Activated CD4-positive, alpha-beta T cell treated with anti-CD3 and anti-CD28 coated beads, Interleukin-2, amount 50 U/mL, for 1 hour (primary cell): ENCODE data around the gene SYVN1.
"Not testable (repeated sequence)": the region's sequence is repeated elsewhere in the genome, so short reads cannot be mapped to it uniquely, and the experiment has no call there.

Source experiments
- DNase-seq: peaks from one replicate; pipeline ENCODE4 v3.0.0-alpha.2; 2020

The SYVN1 gene

DNA sequence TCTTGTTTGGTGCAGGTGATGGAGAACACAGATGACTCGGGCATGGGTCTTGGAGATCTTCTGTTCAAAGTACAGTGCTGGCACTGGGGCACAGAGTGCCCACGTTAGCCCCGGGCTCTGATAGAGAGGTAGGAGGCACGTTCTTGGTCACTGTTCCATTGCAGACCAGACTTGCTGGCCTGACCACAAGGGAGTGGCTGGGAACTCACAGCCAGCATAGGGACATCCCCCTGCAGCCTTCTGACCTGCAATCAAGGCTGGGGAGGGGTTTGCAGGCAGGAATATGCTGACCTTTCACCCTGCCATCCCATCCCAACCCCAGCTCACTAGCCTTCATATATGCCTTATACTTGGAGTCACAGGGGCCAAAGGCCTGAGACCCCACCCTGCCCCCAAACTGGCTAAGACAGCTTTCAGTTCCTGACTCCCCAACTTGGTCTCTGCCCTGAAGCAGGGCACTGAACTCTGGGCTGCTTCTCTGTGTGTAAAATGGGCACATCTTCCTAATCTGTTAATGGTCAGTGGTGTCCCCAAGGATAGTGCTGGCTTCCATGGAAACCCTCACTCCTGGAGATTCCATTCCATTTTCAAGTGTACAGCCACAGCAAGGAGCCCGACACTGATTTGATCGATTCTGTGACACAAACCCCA lies 7.6 kb downstream of the SYVN1 start:
- DNase-seq = no peak

DNA sequence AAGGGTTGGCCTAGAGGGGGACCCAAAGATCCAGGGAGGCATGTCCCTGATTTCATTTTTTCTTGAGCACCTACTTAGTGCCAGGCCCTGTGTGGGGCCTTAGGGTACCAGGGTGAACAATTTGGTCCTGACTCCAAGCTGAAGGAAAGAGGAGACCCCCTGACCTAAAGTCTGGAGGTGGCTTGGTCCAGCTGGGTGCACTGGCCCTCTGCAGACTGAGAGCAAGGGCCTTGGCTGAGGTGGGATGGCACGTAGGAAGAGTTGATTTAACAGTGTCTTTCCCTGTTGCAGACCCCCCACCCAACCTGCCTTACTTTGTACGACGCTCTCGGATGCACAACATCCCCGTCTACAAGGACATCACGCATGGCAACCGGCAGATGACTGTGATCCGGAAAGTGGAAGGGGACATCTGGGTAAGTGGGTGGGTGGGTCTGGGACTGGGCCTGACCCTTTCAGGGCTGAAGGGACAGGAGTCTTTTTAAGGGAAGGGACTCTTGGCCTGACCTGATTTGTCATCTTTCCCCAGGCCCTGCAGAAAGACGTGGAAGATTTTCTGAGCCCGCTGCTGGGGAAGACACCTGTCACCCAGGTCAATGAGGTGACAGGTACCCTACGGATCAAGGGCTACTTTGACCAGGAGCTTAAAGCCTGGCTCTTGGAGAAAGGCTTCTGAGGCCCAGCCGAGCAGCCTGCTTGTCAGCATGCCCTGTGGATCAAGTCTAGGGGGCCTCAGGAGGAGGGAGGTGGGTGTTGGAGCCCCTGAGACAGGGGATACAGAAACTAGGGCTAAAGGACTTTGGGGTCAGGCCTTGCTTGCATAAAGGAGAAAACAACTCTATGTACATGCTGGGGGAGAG lies 8.9 kb downstream of the SYVN1 start:
- no peak for DNase-seq

DNA sequence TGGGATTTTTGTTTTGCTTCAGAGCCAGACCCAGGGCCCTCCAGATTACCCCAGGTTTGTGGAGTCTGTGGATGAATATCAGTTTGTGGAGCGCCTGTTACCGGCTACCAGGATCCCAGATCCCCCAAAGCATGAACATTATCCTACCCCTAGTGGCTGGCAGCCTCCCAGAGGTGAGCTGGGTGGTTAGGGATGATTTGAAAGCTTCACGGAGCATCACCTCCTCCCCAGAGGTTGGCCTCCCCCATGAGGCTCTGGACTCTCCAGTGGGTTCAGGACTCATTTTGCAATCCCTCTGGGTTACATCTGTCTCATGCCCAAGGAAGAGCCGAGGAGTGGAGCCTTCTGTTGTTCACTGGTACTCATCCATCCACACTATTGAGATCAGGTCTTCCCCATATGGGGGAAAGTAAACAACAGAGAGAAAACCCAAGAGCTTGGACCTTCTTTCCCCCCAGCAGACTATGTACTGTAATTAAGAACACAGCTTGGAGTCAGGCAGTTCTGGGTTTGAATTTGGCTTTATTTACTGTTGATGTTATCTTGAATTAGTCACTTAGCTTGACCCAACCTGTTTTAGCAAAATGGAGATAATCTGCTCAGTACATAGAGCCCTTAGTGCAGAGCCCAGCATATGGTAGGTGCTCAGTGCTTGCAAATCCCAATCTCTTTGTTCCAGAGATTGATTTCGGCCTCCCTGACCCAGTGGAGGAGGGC lies 9.7 kb downstream of the SYVN1 start:
- DNase-seq = no peak

DNA sequence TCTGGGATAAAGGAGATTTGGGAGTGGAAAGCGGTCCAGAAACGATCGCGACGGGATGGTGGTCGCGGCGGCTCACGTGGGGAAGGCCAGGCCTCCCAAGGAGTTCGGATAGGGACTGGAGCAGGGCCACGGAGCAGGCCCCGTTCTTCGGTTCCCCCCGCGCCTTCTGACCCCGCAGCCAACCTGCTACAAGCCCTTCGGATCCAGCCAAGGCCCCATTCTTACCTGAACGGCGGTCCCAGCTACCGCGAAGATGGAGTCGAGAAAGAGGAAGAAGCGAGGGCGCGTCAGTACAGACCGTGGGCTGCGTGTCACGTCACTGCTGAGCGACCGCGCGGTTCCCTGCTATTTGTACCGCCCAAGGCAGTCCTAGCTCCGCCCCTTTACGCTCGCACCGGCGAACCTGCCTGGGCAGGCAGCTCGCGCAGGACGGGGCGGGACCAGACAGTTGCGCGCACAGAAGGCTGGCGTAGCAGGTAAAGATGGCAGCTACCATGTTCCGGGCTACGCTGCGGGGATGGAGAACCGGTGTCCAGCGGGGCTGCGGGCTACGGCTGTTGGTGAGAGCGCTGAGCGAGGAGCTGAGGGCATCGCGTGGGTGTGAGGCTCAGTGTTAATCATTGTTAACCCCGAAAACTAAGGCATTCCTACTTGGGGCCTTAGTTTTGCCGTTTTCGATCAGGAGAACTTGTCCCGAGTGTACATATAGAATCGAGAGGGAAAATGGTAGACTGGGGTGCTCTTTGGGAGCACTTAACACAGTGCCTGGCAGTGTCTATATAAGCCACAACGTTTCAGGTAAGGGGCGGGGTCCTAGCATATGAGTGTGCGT lies 12.2 kb downstream of the SYVN1 start, which contains the start of the genes FAU and MRPL49:
Gene FAU, minus strand, starts transcription at position 270 of the 832 bp plus-strand sequence. CDS start 321 bp downstream, outside the sequence.
Gene MRPL49, plus strand, starts transcription at position 457 of the 832 bp plus-strand sequence. Its CDS starts 26 bp downstream, at position 483.
- peak; percentile 99 for DNase-seq

DNA sequence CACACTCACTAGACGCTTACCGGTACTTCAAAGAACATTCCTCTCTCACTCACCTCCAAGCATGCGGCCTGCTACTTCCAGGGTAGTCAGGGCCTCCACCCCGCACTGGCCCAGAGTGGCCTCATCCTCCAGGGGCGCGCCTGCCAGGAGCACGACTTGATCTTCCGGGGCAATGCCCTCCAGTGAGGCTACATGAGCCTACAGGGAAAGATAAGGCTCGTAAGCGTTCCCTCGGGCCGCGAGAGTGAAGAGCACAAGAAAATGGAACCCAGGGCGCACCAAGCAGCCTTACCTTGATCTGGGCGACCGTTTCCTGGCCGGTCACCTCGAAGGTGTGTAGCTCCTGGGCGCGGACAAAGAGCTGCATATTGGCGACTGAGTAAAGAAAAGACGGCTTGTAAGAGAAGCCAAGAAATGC lies 12.9 kb downstream of the SYVN1 start:
- DNase-seq = no peak

DNA sequence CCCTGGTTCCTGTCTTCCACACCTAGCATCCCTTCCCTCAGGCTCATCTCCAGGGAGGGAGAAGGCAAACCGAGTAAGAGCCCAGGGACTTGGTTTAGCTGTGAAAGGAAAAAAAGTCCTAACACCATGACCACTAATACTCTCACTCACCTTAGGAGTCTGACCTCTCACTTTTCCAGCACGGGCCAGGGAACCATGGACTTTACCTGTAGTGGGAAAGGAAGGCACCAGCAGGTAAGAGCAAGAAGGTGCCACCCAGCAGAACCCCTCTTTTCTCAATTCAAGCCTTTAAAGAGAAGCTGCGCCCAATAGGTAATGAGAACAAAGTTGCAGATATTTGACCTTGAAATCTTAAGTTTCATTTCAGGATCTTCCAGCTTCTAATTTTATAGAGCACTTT lies 13.5 kb downstream of the SYVN1 start:
- no peak for DNase-seq

DNA sequence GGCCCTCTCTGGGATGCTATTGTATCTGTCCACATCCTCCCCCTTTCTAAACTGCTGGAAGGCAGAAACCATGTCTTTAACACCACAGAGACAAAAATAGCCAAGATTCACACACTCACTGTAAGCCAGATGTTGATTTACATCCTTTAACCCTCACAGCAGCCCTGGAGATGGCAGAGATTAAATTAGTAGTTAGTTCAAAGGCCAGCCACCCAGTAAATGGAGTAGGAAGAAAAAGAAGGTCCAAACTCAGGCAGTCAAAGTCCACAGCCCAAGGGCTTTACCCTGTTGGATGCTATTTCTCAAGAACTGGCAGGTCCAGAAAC lies 14.7 kb downstream of the SYVN1 start:
- no peak for DNase-seq

DNA sequence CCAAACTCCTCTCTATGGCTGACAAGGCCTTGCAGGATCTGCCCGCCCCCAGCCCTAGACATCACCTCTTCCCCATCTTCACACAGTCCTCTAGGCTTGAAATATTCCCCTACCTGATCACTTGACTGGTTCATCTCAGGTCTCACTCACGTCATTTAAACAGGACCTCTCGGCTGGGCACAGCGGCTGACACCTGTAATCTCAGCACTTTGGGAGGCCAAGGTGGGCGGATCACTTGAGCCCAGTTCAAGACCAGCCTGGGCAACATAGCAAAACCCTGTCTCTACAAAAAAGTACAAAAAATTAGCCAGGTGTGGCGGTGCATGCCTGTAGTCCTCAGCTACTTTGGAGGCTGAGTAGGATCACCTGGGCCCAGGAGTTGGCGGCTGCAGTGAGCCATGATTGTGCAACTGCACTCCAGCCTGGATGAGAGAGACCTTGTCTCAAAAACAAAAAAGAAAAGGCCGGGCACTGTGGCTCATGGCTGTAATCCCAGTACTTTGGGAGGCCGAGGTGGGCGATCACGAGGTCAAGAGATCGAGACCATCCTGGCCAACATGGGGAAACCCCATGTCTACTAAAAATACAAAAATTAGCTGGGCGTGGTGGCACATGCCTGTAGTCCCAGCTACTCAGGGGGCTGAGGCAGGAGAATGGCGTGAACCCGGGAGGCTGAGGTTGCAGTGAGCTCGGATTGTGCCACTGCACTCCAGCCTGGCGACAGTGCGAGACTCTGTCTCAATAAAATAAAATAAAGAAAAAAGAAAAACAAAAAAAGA lies 15.2 kb downstream of the SYVN1 start:
- not testable (repeated sequence) for DNase-seq

DNA sequence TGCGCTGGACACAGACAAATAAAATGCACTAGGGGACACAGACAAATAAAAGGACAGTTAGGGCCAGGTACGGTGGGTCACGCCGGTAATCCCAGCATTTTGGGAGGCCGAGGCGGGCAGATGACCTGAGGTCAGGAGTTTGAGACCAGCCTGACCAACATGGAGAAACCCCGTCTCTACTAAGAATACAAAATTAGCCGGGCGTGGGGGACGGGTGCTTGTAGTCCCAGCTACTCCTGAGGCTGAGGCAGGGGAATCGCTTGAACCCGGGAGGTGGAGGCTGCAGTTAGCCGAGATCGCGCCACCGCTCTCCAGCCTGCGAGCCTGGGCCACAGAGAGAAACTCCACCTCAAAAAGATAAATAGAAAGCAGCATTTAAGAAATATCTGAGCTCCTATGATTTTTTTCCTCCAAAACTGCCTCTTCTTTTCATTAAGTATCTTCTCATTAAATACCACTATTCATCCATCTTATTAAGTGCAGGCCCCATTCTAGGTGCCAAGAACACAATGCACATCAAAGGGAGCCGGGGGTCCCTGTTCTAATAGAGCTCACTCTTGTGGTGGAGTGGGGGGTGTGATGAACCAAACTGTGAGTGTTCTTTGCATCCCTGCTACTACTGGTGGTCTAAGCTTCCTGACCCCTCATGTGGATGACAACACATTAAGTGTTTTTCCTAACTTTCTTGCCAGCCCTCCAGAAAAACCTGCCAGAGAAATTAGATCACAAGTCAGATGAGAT lies 16.1 kb downstream of the SYVN1 start:
- no peak for DNase-seq

DNA sequence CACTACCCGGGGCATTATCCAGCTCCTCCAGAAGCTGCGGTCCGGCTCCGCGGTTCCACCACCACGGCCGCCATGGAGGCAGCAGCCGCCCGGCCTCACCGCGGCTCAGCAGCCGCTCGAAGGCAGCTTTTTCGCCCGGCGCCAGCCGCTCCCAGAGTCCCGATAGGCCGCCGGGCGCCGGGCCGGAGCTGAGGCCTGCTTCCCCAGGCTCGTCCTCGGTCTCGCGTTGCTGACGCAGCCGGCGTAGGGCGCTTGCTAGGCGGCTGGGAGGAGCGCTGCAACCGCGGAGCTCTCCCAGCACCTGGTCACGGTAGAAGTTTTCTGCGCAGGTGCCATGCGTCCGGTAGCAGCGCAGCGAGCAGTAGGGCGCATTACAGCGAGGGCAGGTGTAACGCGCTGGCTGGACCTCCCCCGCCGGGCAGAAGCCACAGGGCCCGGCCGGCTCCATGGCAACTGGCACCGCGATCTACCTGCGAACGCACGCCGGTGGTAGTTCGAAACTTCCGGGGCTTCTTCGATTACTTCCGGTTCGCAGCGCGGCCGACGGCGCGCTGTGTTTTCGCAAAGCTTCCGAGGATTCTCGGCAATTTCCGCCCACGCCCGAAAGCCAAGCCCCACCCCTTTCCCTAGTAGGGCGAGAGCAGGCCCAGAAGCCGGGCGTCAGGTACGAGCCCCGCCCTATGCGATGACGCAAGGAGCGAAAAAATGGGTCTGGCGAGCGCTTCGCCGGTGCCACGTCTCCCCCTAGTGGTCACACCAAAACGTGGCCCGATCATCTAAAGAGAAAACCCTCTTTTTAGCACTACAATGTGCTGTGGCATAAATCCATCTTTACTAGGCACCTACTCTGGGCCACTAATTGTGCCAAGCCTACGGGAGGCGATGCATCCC lies 16.9 kb downstream of the SYVN1 start, which contains the start of gene ZNHIT2:
Gene ZNHIT2, minus strand, starts transcription at position 496 of the 891 bp plus-strand sequence. Its CDS starts 48 bp downstream, at position 448.
- peak; percentile 100 for DNase-seq

DNA sequence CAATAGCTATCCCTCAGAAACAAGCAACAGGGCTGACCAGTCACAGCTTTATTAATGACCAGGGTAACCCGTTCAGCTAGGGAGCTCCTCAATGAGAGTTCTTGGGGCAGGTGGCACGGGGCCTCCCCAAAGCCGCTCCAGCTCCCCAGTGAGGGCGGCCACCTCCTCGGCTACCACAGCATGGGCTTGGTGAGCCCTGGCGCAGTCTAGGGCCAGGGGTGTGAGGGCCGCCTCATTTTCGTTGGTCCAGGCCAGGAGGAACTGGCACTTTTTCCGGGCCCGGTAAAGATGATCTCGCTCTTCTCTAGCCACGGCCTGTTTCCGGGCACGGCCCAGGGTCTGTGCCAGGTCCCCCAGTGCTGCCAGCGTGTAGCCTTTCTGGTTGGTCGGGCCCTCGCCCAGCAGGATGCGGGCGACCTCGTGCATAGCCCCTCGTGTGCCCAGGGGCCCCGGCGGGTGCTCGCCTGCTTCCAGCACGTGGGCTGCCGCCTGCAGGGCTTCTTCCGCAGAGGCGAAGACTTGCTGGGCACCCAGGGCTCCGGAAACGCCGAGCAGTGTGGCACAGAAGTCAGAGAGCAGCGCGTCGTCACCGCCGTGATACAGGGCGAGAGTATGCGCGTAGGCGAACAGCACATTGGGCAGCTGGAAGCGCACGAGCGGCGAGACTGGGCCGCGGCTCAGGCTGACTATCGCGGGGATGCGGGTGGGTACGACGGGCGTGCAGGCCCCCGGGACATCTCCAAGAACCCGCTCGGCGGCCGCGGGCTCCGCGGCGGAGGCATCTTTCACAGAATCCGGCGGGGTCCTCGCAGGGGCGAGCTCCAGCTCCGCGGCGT lies 17.7 kb downstream of the SYVN1 start:
- peak; percentile 55 for DNase-seq

DNA sequence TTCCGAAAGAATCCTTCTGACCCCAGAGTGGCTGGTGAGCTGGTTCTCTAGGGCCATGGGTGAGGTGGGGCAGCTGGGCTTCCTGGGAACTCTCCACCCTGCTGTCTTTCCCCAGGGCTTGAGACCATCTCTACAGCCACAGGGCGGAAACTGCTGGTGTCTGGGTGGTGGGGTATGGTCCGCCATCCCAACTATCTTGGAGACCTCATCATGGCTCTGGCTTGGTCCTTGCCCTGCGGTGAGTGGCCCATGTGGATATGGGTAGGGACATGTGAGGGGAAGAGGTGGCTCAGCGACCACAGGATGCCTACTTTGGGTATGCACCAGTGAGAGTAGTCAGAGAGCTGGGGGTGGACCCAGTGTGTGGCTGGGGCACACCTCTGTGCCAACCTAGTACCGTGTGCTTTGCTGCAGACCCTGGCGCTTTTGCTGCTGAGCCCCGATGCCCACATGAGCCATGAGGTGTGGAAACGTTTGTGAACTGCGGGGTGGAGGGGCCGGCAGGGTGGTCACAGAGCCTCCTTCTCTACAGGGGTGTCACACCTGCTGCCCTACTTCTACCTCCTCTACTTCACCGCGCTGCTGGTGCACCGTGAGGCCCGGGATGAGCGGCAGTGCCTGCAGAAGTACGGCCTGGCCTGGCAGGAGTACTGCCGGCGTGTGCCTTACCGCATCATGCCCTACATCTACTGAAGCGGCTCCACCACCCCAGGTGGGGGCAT lies 18.8 kb downstream of the SYVN1 start:
- no peak for DNase-seq

DNA sequence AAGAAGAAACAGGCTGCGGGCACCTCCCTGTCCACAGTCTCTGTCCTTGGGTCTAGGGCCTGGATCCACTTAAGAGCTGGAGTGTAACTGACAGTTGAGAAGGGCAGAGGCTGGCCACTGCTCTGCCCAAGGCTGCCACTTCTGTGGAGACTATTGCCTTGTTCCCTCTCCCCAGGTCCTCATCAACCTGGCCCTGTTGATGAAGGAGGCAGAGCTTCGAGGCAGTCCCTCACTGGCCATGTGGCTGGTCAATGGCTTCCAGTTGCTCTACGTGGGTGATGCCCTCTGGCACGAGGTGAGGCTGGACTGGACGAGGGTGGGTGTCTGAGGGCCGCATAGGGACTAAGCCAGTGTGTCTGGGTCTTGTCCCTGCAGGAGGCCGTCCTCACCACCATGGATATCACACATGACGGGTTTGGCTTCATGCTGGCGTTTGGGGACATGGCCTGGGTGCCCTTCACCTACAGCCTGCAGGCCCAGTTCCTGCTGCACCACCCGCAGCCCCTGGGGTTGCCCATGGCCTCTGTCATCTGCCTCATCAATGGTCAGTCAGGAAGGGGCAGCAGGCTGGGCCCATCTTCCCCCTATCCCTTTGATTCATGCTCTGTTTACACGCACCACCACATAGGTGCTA lies 19.7 kb downstream of the SYVN1 start:
- DNase-seq = no peak

DNA sequence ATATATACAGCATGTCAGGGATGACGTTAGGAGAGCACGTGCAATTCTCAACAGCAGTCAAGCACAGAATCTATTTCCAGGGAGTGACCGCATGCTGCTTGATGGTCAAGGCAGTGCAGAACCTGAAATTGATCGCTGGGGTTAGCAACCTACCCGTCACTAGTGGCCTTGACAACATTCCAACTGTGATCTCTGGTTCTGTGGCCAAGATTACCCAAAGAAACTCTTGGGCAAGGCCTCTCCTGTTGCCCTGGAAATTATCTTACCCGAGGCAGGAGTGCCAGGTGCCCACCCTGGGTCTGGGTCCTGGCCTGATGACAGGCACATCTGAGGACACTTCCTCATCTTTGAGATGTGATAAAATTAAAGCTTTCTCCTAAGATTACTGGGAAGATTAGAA lies 20.5 kb downstream of the SYVN1 start:
- DNase-seq = no peak

DNA sequence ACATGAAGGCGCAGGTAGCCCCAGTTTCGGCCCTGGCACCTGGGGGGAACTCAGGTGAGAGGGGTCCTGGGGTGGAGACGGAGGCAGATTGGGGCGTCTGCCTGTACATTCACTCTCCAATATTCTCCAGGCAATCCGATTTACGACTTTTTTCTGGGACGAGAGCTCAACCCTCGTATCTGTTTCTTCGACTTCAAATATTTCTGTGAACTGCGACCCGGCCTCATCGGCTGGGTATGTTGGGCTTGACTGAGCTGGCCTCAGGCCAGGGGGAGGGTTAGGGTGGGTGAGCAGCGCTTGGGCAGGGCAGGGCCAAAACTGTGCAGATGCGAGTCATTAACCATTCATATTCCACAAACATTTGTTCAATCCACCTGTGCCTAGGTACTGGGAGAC lies 21.0 kb downstream of the SYVN1 start:
- no peak for DNase-seq

DNA sequence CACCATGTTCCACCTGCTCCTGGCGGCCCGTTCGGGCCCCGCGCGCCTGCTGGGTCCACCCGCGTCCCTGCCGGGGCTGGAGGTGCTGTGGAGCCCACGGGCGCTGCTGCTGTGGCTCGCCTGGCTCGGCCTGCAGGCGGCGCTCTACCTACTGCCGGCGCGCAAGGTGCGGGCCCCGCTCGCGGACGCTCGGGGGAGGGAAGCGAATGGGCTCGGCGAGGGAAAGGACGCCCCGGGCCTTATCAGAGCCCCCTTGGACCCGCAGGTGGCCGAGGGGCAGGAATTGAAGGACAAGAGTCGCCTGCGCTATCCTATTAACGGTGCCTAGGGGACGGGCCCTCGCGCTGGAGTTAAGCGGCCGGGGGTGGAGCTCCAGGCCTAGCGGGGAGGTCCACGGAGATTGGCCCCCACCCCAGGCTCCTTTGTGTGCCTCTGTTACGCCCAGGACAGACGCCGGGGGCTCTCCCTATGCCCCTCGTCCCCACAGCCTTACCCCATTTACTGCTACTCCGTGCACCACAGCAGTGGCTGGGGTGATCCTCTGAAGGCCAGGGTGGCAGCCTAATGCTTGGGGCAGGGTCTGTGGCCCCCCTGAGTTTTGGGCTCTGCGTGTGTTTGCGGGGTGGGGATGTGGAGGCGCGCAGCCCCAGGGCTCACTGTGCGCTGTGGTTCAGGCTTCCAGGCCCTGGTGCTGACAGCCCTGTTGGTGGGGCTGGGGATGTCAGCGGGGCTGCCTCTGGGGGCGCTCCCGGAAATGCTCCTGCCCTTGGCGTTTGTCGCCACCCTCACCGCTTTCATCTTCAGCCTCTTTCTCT lies 21.6 kb downstream of the SYVN1 start:
- peak; percentile 78 for DNase-seq
